HG02885 (cell line): ENCODE data around the gene APRT.

Experiments
- ATAC-seq: cut with Tn5 transposase; IDR thresholded peaks from one replicate; pipeline ENCODE4 v1.9.1; 2021; ENCODE audit warnings: mild to moderate bottlenecking; ENCODE audit not compliant: unreplicated experiment, poor library complexity

Gene APRT

GRCh38 chr16:88761830-88762229 lies 49.9 kb downstream of the APRT start:
- ATAC-seq = no peak

GRCh38 chr16:88761143-88761534 lies 50.6 kb downstream of the APRT start:
- ATAC-seq = no peak

- no peak for ATAC-seq
Measured at GRCh38 chr16:88760424-88761142, 51.1 kb downstream of the APRT start.

GRCh38 chr16:88759976-88760350 lies 51.8 kb downstream of the APRT start:
- no peak for ATAC-seq
